OCI-LY7 (cell line): ENCODE measurements around the gene CTNND2. TPM values are rescaled to one million over a fixed set of nuclear protein-coding genes. Genes with fewer than 3 reads are reported as not detected.

Source experiments
- BruUV-seq: library from RNA; stranded (reverse); fragments of 400-500 nt; replicated peaks from 2 replicates; lab custom pipeline; 2021; lab: Mats Ljungman, UMichigan
- CTCF ChIA-PET: fragments of 300-600 bp; sonication (Branson Sonifier 250); formaldehyde crosslinking; loops from one replicate; lab custom pipeline; 2022; ENCODE audit warnings: antibody characterized with exemption; ENCODE audit not compliant: unreplicated experiment; lab: Charles Lee
- POLR2A ChIA-PET: fragments of 300-600 bp; sonication (Branson Sonifier 250); formaldehyde crosslinking; loops from one replicate; lab custom pipeline; 2022; ENCODE audit warnings: antibody characterized with exemption; lab: Charles Lee
- DNase-seq: peaks from one replicate; pipeline ENCODE4 v3.0.0-alpha.2; 2015; ENCODE audit warnings: low spot score
- H2AFZ ChIP-seq: fragments of 200-600 bp; sonication (generic), shearing (Covaris generic); 2 replicates; pipeline ENCODE4 v1.6.1; 2014; ENCODE audit warnings: mild to moderate bottlenecking, antibody characterized with exemption, low read length, moderate library complexity
- H3K27ac ChIP-seq: fragments of 200-600 bp; sonication (generic); 2 replicates; pipeline ENCODE4 v1.5.1; 2014; ENCODE audit warnings: mixed run types, low read depth, mild to moderate bottlenecking, moderate library complexity, low read length, inconsistent platforms; ENCODE audit not compliant: poor library complexity, severe bottlenecking
- H3K36me3 ChIP-seq: fragments of 200-600 bp; sonication (generic); 2 replicates; pipeline ENCODE4 v1.6.1; 2014; ENCODE audit warnings: mild to moderate bottlenecking, antibody characterized with exemption, low read length, moderate library complexity, mixed read lengths; ENCODE audit not compliant: insufficient read depth
- H3K4me1 ChIP-seq: fragments of 200-600 bp; sonication (generic); 2 replicates; pipeline ENCODE4 v1.5.1; 2014; ENCODE audit warnings: mild to moderate bottlenecking, low read length; ENCODE audit not compliant: insufficient read depth, poor library complexity, severe bottlenecking
- H3K4me2 ChIP-seq: fragments of 200-600 bp; sonication (generic); 2 replicates; pipeline ENCODE4 v1.6.1; 2014; ENCODE audit warnings: mild to moderate bottlenecking, low read length
- H3K4me3 ChIP-seq: fragments of 200-600 bp; sonication (generic); 2 replicates; pipeline ENCODE4 v1.5.1; 2014; ENCODE audit warnings: mild to moderate bottlenecking, low read depth, low read length; ENCODE audit not compliant: poor library complexity, severe bottlenecking
- H3K79me2 ChIP-seq: fragments of 200-600 bp; sonication (generic); 2 replicates; pipeline ENCODE4 v1.6.1; 2016; ENCODE audit warnings: low read depth, mild to moderate bottlenecking, low read length, moderate library complexity, mixed read lengths; ENCODE audit not compliant: insufficient read depth
- H3K9me2 ChIP-seq: fragments of 200-600 bp; sonication (generic); 2 replicates; pipeline ENCODE4 v1.6.1; 2016; ENCODE audit warnings: mild to moderate bottlenecking, low read length, mixed read lengths; ENCODE audit not compliant: insufficient read depth
- H3K9me3 ChIP-seq: fragments of 200-600 bp; sonication (generic); 2 replicates; pipeline ENCODE4 v1.6.1; 2014; ENCODE audit warnings: mild to moderate bottlenecking, mixed run types, low read length, mixed read lengths
- H4K20me1 ChIP-seq: fragments of 200-600 bp; sonication (generic); 2 replicates; pipeline ENCODE4 v1.6.1; 2014; ENCODE audit warnings: mild to moderate bottlenecking, antibody characterized with exemption, low read length, moderate library complexity, mixed read lengths; ENCODE audit not compliant: insufficient read depth
- EZH2phosphoT487 ChIP-seq: fragments of 200-600 bp; sonication (generic); IDR thresholded peaks from 2 replicates; pipeline ENCODE4 v1.6.1; 2018; ENCODE audit warnings: low read depth, borderline replicate concordance, mild to moderate bottlenecking, mixed run types, antibody characterized with exemption, low read length, moderate library complexity, mixed read lengths
- intact Hi-C: fragments of 100-400 bp; cut with micrococcal nuclease; formaldehyde crosslinking; loops from one replicate; pipeline ENCODE4 v1.10.0; 2022; ENCODE audit not compliant: unreplicated experiment
- total RNA-seq, 2 experiments: library from RNA; depleted of rRNA in 1 of 2; stranded (reverse); fragments of >200 nt in 1 of 2; shearing (Covaris generic) in 1 of 2; gene quantifications; 2 replicates each; pipeline ENCODE4 v1.2.3, GENCODE V29; 2014 to 2022
- TF ChIP-seq, protein P1 (sequence below): fragments of 200-600 bp; sonication (generic); conservative IDR thresholded peaks from 2 replicates; pipeline ENCODE4 v1.5.1; 2014; ENCODE audit warnings: mild to moderate bottlenecking, antibody characterized with exemption, low read length, moderate library complexity, mixed read lengths

CTNND2 gene
- total RNA-seq, 2 experiments from 2014 or later = not detected

DNA sequence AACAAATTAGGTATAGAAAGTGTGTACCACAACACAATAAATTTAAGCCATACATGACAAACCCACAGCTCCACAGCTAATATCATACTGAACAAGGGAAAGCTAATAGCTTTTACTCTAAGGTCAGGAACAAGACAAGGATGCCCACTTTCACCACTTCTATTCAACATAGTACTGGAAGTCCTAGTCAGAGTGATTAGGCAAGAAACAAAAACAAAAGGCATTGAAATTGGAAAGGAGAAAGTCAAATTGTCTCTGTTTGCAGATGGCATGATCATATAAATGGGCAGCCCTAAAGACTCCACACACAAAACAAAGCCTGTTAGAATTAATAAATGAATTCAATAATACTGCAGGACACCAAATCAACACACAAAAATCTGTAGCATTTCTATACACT is 548.8 kb downstream of the CTNND2 start:
- H2AFZ ChIP-seq = no peak overlapping the region
- BruUV-seq = no TSS peak
- H3K27ac ChIP-seq = no peak overlapping the region
- no peak for DNase-seq
- H3K4me2 ChIP-seq = no peak overlapping the region
- no peaks in the 10 kb centered on the region for H3K79me2 ChIP-seq
- H3K9me2 ChIP-seq = no peaks in the 10 kb centered on the region
- H3K9me3 ChIP-seq = no peaks in the 10 kb centered on the region
- POLR2A ChIA-PET = interaction anchor here (0.6 kb wide), 1 partner anchor 31 kb away, joined by 4 read pairs; no protein-coding TSS in a partner anchor
- no peaks in the 10 kb centered on the region for H3K36me3 ChIP-seq
- H3K4me3 ChIP-seq = no peak overlapping the region
- TF ChIP-seq, protein P1, sequence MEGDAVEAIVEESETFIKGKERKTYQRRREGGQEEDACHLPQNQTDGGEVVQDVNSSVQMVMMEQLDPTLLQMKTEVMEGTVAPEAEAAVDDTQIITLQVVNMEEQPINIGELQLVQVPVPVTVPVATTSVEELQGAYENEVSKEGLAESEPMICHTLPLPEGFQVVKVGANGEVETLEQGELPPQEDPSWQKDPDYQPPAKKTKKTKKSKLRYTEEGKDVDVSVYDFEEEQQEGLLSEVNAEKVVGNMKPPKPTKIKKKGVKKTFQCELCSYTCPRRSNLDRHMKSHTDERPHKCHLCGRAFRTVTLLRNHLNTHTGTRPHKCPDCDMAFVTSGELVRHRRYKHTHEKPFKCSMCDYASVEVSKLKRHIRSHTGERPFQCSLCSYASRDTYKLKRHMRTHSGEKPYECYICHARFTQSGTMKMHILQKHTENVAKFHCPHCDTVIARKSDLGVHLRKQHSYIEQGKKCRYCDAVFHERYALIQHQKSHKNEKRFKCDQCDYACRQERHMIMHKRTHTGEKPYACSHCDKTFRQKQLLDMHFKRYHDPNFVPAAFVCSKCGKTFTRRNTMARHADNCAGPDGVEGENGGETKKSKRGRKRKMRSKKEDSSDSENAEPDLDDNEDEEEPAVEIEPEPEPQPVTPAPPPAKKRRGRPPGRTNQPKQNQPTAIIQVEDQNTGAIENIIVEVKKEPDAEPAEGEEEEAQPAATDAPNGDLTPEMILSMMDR = no peak
- no peak for TF ChIP-seq EZH2phosphoT487
- no peaks in the 10 kb centered on the region for H3K4me1 ChIP-seq
- H4K20me1 ChIP-seq = no peaks in the 10 kb centered on the region
- CTCF ChIA-PET = no interaction called here
- intact Hi-C loops = no loop called here

GRCh38 chr5:11346336-11346735 is 557.9 kb downstream of the CTNND2 start:
- intact Hi-C loops = no loop called here
- Histone ChIP-seq H3K36me3 (no peaks in the 10 kb centered on the region), H2AFZ (no peak overlapping the region), H3K9me2 (no peaks in the 10 kb centered on the region), H3K4me1 (no peaks in the 10 kb centered on the region), H3K27ac (no peak overlapping the region), H3K4me2 (no peak overlapping the region), H4K20me1 (no peaks in the 10 kb centered on the region), H3K79me2 (no peaks in the 10 kb centered on the region), H3K4me3 (no peak overlapping the region), H3K9me3 (no peaks in the 10 kb centered on the region)
- ChIA-PET CTCF (no interaction called here), POLR2A (no interaction called here)
- BruUV-seq = no TSS peak
- TF ChIP-seq, protein P1 = no peak
- no peak for TF ChIP-seq EZH2phosphoT487
- no peak for DNase-seq

DNA sequence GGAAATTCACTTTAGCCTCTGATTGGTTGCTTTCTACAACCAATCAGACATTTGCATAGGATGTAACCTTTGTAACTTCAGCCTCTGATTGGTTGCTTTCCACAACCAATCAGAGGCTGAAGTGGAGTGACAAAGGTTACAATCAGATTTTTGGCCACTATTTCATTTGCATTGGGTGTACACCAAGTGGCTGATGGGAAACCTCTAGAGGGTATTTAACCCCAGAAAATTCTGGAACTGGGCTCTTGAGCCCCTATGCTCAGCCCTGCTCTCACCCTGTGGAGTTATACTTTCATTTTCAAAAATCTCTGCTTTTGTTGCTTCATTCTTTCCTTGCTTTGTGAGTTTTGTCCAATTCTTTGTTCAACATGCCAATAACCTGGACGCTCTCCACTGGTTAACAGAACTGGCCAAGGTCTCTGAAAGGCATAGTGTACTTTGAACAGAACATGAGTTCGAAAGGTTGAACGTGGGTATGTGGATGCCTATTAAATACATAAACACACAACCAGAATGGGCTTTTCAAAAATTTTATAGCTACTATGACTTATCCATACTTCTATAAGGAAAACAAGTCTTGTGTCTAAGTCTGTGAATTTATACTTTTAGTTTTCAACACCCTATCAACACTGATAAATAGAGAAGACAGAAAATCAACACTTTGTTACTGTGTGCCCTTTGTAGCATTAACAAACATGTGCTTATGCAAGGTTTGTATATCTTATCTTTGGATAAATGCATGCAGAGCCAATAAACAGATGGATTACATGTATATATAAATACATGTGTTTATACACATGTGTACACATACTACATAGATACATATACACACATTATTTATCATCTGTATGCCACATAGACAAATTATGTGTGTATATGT is 568.1 kb downstream of the CTNND2 start:
- POLR2A ChIA-PET = interaction anchor here (0.5 kb wide), 1 partner anchor 37 kb away, joined by 3 read pairs; no protein-coding TSS in a partner anchor
- Histone ChIP-seq H3K79me2 (no peaks in the 10 kb centered on the region), H4K20me1 (no peaks in the 10 kb centered on the region), H3K4me3 (no peak overlapping the region), H3K4me1 (no peaks in the 10 kb centered on the region), H3K36me3 (no peaks in the 10 kb centered on the region), H2AFZ (no peak overlapping the region), H3K4me2 (no peak overlapping the region), H3K9me3 (no peaks in the 10 kb centered on the region), H3K9me2 (peaks cover 3% of the 10 kb centered on the region; the same call in 1 of the 2 replicates), H3K27ac (no peak overlapping the region)
- intact Hi-C loops = no loop called here
- CTCF ChIA-PET = no interaction called here
- no peak for TF ChIP-seq EZH2phosphoT487
- TF ChIP-seq, protein P1 = no peak
- BruUV-seq = no TSS peak
- no peak for DNase-seq
